Body of pancreas (tissue), 4 donors: ENCODE results near the gene WLS.

ENCODE experiments used
- CTCF ChIP-seq, 7 experiments: fragments of 450-650 bp in 4 of 7; fragments of 200-600 bp in 3 of 7; sonication (generic) in 3 of 7; IDR thresholded peaks; one replicate each; pipeline ENCODE4 v1.5.1; 2016 to 2019; ENCODE audit warnings: antibody characterized with exemption in 7 of 7
- POLR2A ChIP-seq, 3 donors: fragments of 450-650 bp; IDR thresholded peaks; one replicate each; pipeline ENCODE4 v1.6.1; 2016; ENCODE audit warnings: antibody characterized with exemption in 3 of 3, mild to moderate bottlenecking in 2 of 3

GRCh38 chr1:68178821-68179490 lies 53.4 kb downstream of the WLS start:
- no peak for TF ChIP-seq CTCF (IDR thresholded peaks at IDR 0.05)
- no peak for TF ChIP-seq POLR2A (IDR thresholded peaks at IDR 0.05)
